Measurements from ENCODE around the gene CLIP3. TPM values are rescaled to one million over a fixed set of nuclear protein-coding genes. Genes with fewer than 3 reads are reported as not detected.

The CLIP3 gene
- total and polyA plus RNA-seq, 2 donors (not counting 1 experiment from before 2014, with no cell fraction given), result 0.42 to 1.3 TPM

DNA sequence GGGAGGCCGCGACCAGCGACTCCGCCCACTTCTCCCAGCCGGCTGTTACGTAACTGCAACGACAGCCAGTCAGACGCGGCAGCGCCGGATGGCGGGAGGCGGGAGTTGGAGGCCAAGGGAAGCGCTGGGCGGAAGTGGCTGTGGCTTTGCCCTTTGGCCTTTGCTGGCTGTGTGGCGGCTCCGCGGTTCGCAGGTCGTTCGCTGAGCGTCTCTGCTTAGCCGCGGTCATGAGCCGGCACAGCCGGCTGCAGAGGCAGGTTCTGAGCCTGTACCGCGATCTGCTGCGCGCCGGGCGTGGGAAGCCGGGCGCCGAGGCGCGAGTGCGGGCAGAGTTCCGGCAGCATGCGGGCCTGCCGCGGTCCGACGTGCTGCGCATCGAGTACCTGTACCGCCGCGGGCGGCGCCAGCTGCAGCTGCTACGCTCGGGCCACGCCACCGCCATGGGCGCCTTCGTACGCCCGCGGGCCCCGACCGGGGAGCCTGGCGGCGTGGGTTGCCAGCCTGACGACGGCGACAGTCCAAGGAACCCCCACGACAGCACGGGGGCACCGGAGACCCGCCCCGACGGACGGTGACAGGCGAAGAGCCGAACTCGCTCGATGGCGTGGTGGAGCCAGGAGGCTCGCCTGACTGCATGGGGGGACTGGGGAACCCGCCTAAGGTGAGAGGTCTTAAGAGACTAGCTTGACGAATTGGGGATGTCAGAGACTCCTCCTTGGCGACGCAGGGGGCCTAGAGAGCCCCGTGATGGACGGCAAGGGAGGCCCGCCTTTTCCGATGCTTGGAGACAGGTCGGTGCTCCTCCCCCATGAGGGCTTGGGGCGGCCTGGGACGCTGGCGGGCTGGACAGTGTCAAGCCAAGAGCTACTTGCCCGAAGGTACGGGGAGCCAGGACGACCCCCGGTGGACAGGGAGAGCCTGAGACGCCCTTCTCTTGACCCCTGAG is 37.4 kb downstream of the CLIP3 start, which contains the start of gene SDHAF1:
TSS of gene SDHAF1 (plus strand) at position 141 of the 946 bp plus-strand sequence. CDS start at position 228, 87 bp downstream.
- peak within 1 kb of the TSS; percentile 79 for H3K9ac ChIP-seq (ENCODE audit: low read length)
- H3K4me3 Mint-ChIP-seq, result peak within 1 kb of the TSS; percentile 97

More for the DNA sequence above, 37.4 kb downstream of the CLIP3 start, which contains the start of gene SDHAF1:
- peak within 1 kb of the TSS; percentile 92 for H2AFZ ChIP-seq (ENCODE audit: insufficient read depth, low read depth, low read length, poor library complexity, severe bottlenecking)
- H4K20me1 ChIP-seq (ENCODE audit: control insufficient read depth, insufficient read depth, low read length, poor library complexity, severe bottlenecking), result peaks cover 31% of the 10 kb centered on the region
- peak within 1 kb of the TSS; percentile 55 to 81 for H3K27ac ChIP-seq (ENCODE audit: low read length in 2 of 2)
- H3K36me3 ChIP-seq (replicated peaks in 1 of 2; ENCODE audit: control extremely low read depth in 1 of 2, control insufficient read depth in 1 of 2, extremely low read depth in 1 of 2, insufficient read depth in 2 of 2, low read length in 1 of 2), result peaks cover 2 to 12% of the 10 kb centered on the region in 2 experiments
- H3K9me3 Mint-ChIP-seq (ENCODE audit: insufficient read depth), result no peaks in the 10 kb centered on the region
- intact Hi-C loops (cut with micrococcal nuclease), result loop anchor here (1.0 to 10.0 kb wide), 7 partner anchors 19 to 579 kb away; partner anchors contain the start of genes ALKBH6, CAPNS1, POLR2I and THAP8
- peak within 1 kb of the TSS; percentile 86 for H3K4me2 ChIP-seq (replicated peaks; ENCODE audit: low read depth, low read length, poor library complexity, severe bottlenecking)
- TF ChIP-seq, protein P1, sequence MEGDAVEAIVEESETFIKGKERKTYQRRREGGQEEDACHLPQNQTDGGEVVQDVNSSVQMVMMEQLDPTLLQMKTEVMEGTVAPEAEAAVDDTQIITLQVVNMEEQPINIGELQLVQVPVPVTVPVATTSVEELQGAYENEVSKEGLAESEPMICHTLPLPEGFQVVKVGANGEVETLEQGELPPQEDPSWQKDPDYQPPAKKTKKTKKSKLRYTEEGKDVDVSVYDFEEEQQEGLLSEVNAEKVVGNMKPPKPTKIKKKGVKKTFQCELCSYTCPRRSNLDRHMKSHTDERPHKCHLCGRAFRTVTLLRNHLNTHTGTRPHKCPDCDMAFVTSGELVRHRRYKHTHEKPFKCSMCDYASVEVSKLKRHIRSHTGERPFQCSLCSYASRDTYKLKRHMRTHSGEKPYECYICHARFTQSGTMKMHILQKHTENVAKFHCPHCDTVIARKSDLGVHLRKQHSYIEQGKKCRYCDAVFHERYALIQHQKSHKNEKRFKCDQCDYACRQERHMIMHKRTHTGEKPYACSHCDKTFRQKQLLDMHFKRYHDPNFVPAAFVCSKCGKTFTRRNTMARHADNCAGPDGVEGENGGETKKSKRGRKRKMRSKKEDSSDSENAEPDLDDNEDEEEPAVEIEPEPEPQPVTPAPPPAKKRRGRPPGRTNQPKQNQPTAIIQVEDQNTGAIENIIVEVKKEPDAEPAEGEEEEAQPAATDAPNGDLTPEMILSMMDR (IDR thresholded peaks at IDR 0.05), result no peak
- no peak for TF ChIP-seq EZH2 (IDR thresholded peaks at IDR 0.05; ENCODE audit: borderline replicate concordance, insufficient read depth, low read depth, low read length, poor library complexity, severe bottlenecking)
- no peaks in the 10 kb centered on the region for H3K27me3 Mint-ChIP-seq
- peaks cover 18 to 25% of the 10 kb centered on the region in 2 donors for H3K4me1 ChIP-seq (ENCODE audit: control insufficient read depth in 2 of 2, insufficient read depth in 2 of 2, low read length in 2 of 2)
- ChIA-PET CTCF (interaction anchor here (0.9 to 1.2 kb wide), 2 partner anchors 19 to 112 kb away, joined by 3 to 4 read pairs; partner anchors contain the start of gene ALKBH6), POLR2A (interaction anchor here (0.9 to 1.1 kb wide), 2 partner anchors 97 to 120 kb away, joined by 3 to 4 read pairs; partner anchors contain the start of gene POLR2I)
- ATAC-seq (ENCODE audit: low read depth) (peak; percentile 96), DNase-seq (peak; percentile 93)
- peaks cover 32% of the 10 kb centered on the region for H3K4me1 Mint-ChIP-seq
- no peaks in the 10 kb centered on the region for H3K27me3 ChIP-seq (replicated peaks in 1 of 4; ENCODE audit: control extremely low read depth in 1 of 4, control insufficient read depth in 3 of 4, insufficient read depth in 4 of 4, low read length in 3 of 4)
- H3K9me3 ChIP-seq (ENCODE audit: control extremely low read depth in 1 of 3, control insufficient read depth in 2 of 3, insufficient read depth in 1 of 3, low read length in 2 of 3), result no peaks in the 10 kb centered on the region
- H3K4me3 ChIP-seq (ENCODE audit: control extremely low read depth in 1 of 5, extremely low read depth in 1 of 5, insufficient read depth in 1 of 5, low read depth in 2 of 5, low read length in 4 of 5), result peak within 1 kb of the TSS; percentile 60 to 79 (median 77)
- H3K79me2 ChIP-seq (ENCODE audit: control insufficient read depth, insufficient read depth, low read length), result peaks cover 34% of the 10 kb centered on the region
- under 1% methylated on average over 94 of the region's 97 CpGs for WGBS (ENCODE audit: insufficient coverage)
- peak within 1 kb of the TSS; percentile 96 for H3K27ac Mint-ChIP-seq

Measured in B cell (primary cell).